H1 (cell line): ENCODE data around the gene LMAN2. TPM values are rescaled to one million over a fixed set of nuclear protein-coding genes. Genes with fewer than 3 reads are reported as not detected.

Experiments used
- MAX ChIP-seq: IDR thresholded peaks from 2 replicates; pipeline ENCODE4 v1.6.1; 2012; ENCODE audit warnings: inconsistent platforms
- RFX5 ChIP-seq: IDR thresholded peaks from 2 replicates; pipeline ENCODE4 v1.6.1; 2011; ENCODE audit warnings: low read depth, low read length, improper control_type of control experiment, borderline replicate concordance
- RNF2 ChIP-seq: fragments of 200-900, 300-1000 bp; sonication (generic); IDR thresholded peaks from 2 replicates; pipeline ENCODE4 v1.7.1; 2016; ENCODE audit warnings: borderline replicate concordance, low read depth, mild to moderate bottlenecking, antibody characterized with exemption, low read length; ENCODE audit not compliant: poor library complexity, severe bottlenecking; ENCODE audit errors: missing control alignments
- SAP30 ChIP-seq: fragments of 300-600 bp; sonication (generic); IDR thresholded peaks from 2 replicates; pipeline ENCODE4 v1.7.1; 2012; ENCODE audit warnings: low read length, moderate library complexity, mild to moderate bottlenecking, inconsistent platforms; ENCODE audit not compliant: insufficient read depth, insufficient replicate concordance
- SIN3A ChIP-seq, 2 experiments: IDR thresholded peaks in 1 of 2; conservative IDR thresholded peaks in 1 of 2; 2 replicates each; pipeline ENCODE4 v1.6.1; 2011 to 2012; ENCODE audit warnings: low read length in 2 of 2, improper control_type of control experiment in 1 of 2, low read depth in 1 of 2, mild to moderate bottlenecking in 1 of 2
- SIX5 ChIP-seq: IDR thresholded peaks from 2 replicates; pipeline ENCODE4 v1.6.1; 2011; ENCODE audit warnings: mild to moderate bottlenecking, low read depth, low read length
- TAF1 ChIP-seq: IDR thresholded peaks from 2 replicates; pipeline ENCODE4 v1.6.1; 2011; ENCODE audit warnings: mild to moderate bottlenecking, low read depth, low read length
- TAF7 ChIP-seq: optimal IDR thresholded peaks from 2 replicates; pipeline ENCODE3; 2011; ENCODE audit warnings: low read depth, mild to moderate bottlenecking, inconsistent platforms, low read length, moderate library complexity, borderline replicate concordance
- polyA plus RNA-seq, 7 experiments: library from polyadenylated mRNA; depleted of rRNA in 3 of 7; stranded (reverse) in 5 of 7; unstranded in 2 of 7; fragments of >200 nt in 5 of 7; fragments of 200-250 nt in 2 of 7; gene quantifications; 1 replicate in 5 of 7; 2 replicates in 1 of 7; 4 replicates in 1 of 7; pipeline versions ENCODE4 v1.2.1 to v1.2.3, GENCODE V29; 2011 to 2013; ENCODE audit warnings: missing spikeins in 2 of 7, mixed read lengths in 2 of 7
- total RNA-seq: library from RNA; stranded (reverse); fragmentation: NEBNext Ultra II Directional; extraction: Animal tissue kit (Norgen Biotek cat#: 25700); gene quantifications from 2 replicates; pipeline ENCODE4 v1.2.1, GENCODE V29; 2021

The LMAN2 gene
- total and polyA plus RNA-seq, 2 of the 8 experiments (the other 6 are each of a cell fraction or from before 2014, with no cell fraction given) = 116 to 225 TPM

- TF ChIP-seq RNF2 (no peak), SAP30 (no peak), SIX5 (no peak), TAF7 (no peak), MAX (no peak), SIN3A (conservative IDR thresholded peaks at IDR 0.05 in 1 of 2, IDR thresholded peaks at IDR 0.05 in 1 of 2; ENCODE audit: low read depth in 1 of 2, low read length in 2 of 2) (no peak), RFX5 (no peak), TAF1 (no peak)
Measured at GRCh38 chr5:177338251-177339106, 13.0 kb downstream of the LMAN2 start (continued).
